Mesenchymal stem cell (in vitro differentiated cells and primary cell): ENCODE results near the gene SHANK2.

ENCODE experiments used
- DNase-seq: peaks from one replicate; pipeline ENCODE4 v3.0.0-alpha.2; 2013
- H2AFZ ChIP-seq: one replicate; pipeline ENCODE4 v1.6.1; 2013; ENCODE audit warnings: low read depth, mild to moderate bottlenecking, control low read depth, inconsistent platforms, low read length, moderate library complexity
- H2AK5ac ChIP-seq: 2 replicates; pipeline ENCODE4 v1.6.1; 2013; ENCODE audit warnings: low read length, moderate library complexity, mild to moderate bottlenecking, inconsistent platforms; ENCODE audit not compliant: severe bottlenecking
- H2BK120ac ChIP-seq: one replicate; pipeline ENCODE4 v1.6.1; 2013; ENCODE audit warnings: low read depth, mild to moderate bottlenecking, inconsistent platforms, low read length, moderate library complexity
- H2BK12ac ChIP-seq, 2 experiments: one replicate each; pipeline ENCODE4 v1.6.1; 2013; ENCODE audit warnings: inconsistent platforms in 2 of 2, low read length in 2 of 2, mild to moderate bottlenecking in 2 of 2, moderate library complexity in 2 of 2, control low read depth in 1 of 2
- H2BK15ac ChIP-seq: one replicate; pipeline ENCODE4 v1.6.1; 2013; ENCODE audit warnings: mild to moderate bottlenecking, low read depth, inconsistent platforms; ENCODE audit not compliant: poor library complexity, severe bottlenecking
- H2BK5ac ChIP-seq: 2 replicates; pipeline ENCODE4 v1.6.1; 2013; ENCODE audit warnings: low read depth, mild to moderate bottlenecking, low read length, control low read depth, inconsistent platforms; ENCODE audit not compliant: poor library complexity, severe bottlenecking
- H3K14ac ChIP-seq, 2 experiments: one replicate each; pipeline ENCODE4 v1.6.1; 2013; ENCODE audit warnings: inconsistent platforms in 2 of 2, low read length in 2 of 2, control low read depth in 1 of 2, mild to moderate bottlenecking in 1 of 2, moderate library complexity in 1 of 2
- H3K18ac ChIP-seq, 2 experiments: one replicate each; pipeline ENCODE4 v1.6.1; 2013; ENCODE audit warnings: inconsistent platforms in 2 of 2, low read length in 2 of 2, control low read depth in 1 of 2, low read depth in 1 of 2, mild to moderate bottlenecking in 1 of 2
- H3K23ac ChIP-seq, 2 experiments: one replicate each; pipeline ENCODE4 v1.6.1; 2013; ENCODE audit warnings: inconsistent platforms in 2 of 2, low read length in 2 of 2, mild to moderate bottlenecking in 2 of 2, moderate library complexity in 2 of 2, control low read depth in 1 of 2
- H3K27ac ChIP-seq: 2 replicates; pipeline ENCODE4 v1.5.1; 2013; ENCODE audit warnings: mild to moderate bottlenecking, moderate library complexity, low read length, control low read depth, inconsistent platforms; ENCODE audit not compliant: poor library complexity, severe bottlenecking
- H3K27me3 ChIP-seq, 2 experiments: 2 replicates each; pipeline versions ENCODE4 v1.6.1 to v1.7.0; 2013; ENCODE audit warnings: low read length in 2 of 2, mild to moderate bottlenecking in 2 of 2, moderate library complexity in 2 of 2, control low read depth in 1 of 2, inconsistent platforms in 1 of 2; ENCODE audit not compliant: control insufficient read depth in 1 of 2, insufficient read depth in 1 of 2
- H3K36me3 ChIP-seq, 2 experiments: 2 replicates each; pipeline versions ENCODE4 v1.6.1 to v1.7.0; 2013; ENCODE audit warnings: low read length in 2 of 2, control low read depth in 1 of 2, inconsistent platforms in 1 of 2, low read depth in 1 of 2, mild to moderate bottlenecking in 1 of 2; ENCODE audit not compliant: insufficient read depth in 2 of 2, control insufficient read depth in 1 of 2
- H3K4ac ChIP-seq, 2 experiments: one replicate each; pipeline ENCODE4 v1.6.1; 2013; ENCODE audit warnings: inconsistent platforms in 2 of 2, low read length in 2 of 2, mild to moderate bottlenecking in 2 of 2, moderate library complexity in 2 of 2, control low read depth in 1 of 2, low read depth in 1 of 2
- H3K4me1 ChIP-seq: 2 replicates; pipeline ENCODE4 v1.6.1; 2013; ENCODE audit warnings: low read depth, low read length, control low read depth; ENCODE audit not compliant: control insufficient read depth, insufficient read depth
- H3K4me2 ChIP-seq: 2 replicates; pipeline ENCODE4 v1.6.1; 2013; ENCODE audit warnings: low read length, mild to moderate bottlenecking, inconsistent platforms; ENCODE audit not compliant: poor library complexity, severe bottlenecking
- H3K4me3 ChIP-seq, 2 experiments: 2 replicates each; pipeline versions ENCODE4 v1.5.1 to v1.7.0; 2013; ENCODE audit warnings: low read length in 2 of 2, mild to moderate bottlenecking in 2 of 2, control low read depth in 1 of 2, low read depth in 1 of 2; ENCODE audit not compliant: insufficient read depth in 1 of 2
- H3K79me1 ChIP-seq: replicated peaks from 2 replicates; pipeline ENCODE4 v1.6.1; 2013; ENCODE audit warnings: mild to moderate bottlenecking, control low read depth, low read length, inconsistent platforms; ENCODE audit not compliant: poor library complexity, severe bottlenecking
- H3K9ac ChIP-seq: 2 replicates; pipeline ENCODE4 v1.7.0; 2013; ENCODE audit warnings: mild to moderate bottlenecking, low read length, moderate library complexity
- H3K9me3 ChIP-seq: 2 replicates; pipeline ENCODE4 v1.7.0; 2013; ENCODE audit warnings: mild to moderate bottlenecking, low read length; ENCODE audit not compliant: control insufficient read depth
- H4K8ac ChIP-seq: one replicate; pipeline ENCODE4 v1.6.1; 2013; ENCODE audit warnings: inconsistent platforms, mild to moderate bottlenecking, low read length, moderate library complexity
- H4K91ac ChIP-seq: one replicate; pipeline ENCODE4 v1.6.1; 2013; ENCODE audit warnings: mild to moderate bottlenecking, low read length, inconsistent platforms
- WGBS: methylation state at CpG from one replicate; pipeline ENCODE4 v1.1.7; 2013; ENCODE audit warnings: mixed read lengths; 5-methylcytosine and 5-hydroxymethylcytosine counted together

SHANK2 gene

GRCh38 chr11:71232364-71232763 is 20.0 kb downstream of the SHANK2 start:
- H3K9me3 ChIP-seq, result peaks cover 7% of the 10 kb centered on the region
- no peak overlapping the region for H3K9ac ChIP-seq

GRCh38 chr11:71228961-71229360 is 23.4 kb downstream of the SHANK2 start:
- H3K27me3 ChIP-seq, result no peaks in the 10 kb centered on the region
- peaks cover 2% of the 10 kb centered on the region for H3K79me1 ChIP-seq
- H4K8ac ChIP-seq, result no peak overlapping the region
- no peak overlapping the region for H3K9ac ChIP-seq
- no peak overlapping the region for H3K18ac ChIP-seq
- no peaks in the 10 kb centered on the region for H3K4me1 ChIP-seq
- no peak overlapping the region for H2BK5ac ChIP-seq
- peaks cover 22% of the 10 kb centered on the region for H3K9me3 ChIP-seq
- no peak overlapping the region for H3K4me3 ChIP-seq
- no peak overlapping the region for H2AK5ac ChIP-seq
- H3K23ac ChIP-seq, result no peak overlapping the region
- H3K36me3 ChIP-seq, result peaks cover 0 to 6% of the 10 kb centered on the region in 2 experiments
- H3K27ac ChIP-seq, result no peak overlapping the region
- H3K4ac ChIP-seq, result no peak overlapping the region
- H2BK15ac ChIP-seq, result no peak overlapping the region
- H2AFZ ChIP-seq, result no peak overlapping the region
- H3K14ac ChIP-seq, result no peak overlapping the region
- no peak overlapping the region for H3K4me2 ChIP-seq
- no peak for DNase-seq
- WGBS, result 61% methylated on average over 1 of the region's 1 CpG
- H2BK12ac ChIP-seq, result no peak overlapping the region
- no peak overlapping the region for H4K91ac ChIP-seq
- no peak overlapping the region for H2BK120ac ChIP-seq

More at GRCh38 chr11:71232364-71232763, 20.0 kb downstream of the SHANK2 start:
- Histone ChIP-seq H3K36me3 (peaks cover 0 to 3% of the 10 kb centered on the region in 2 experiments), H3K23ac (no peak overlapping the region), H4K91ac (no peak overlapping the region), H2BK120ac (no peak overlapping the region), H2AK5ac (no peak overlapping the region), H2AFZ (no peak overlapping the region), H2BK15ac (no peak overlapping the region), H3K18ac (no peak overlapping the region), H3K4me2 (no peak overlapping the region), H2BK12ac (no peak overlapping the region), H3K27ac (no peak overlapping the region), H3K14ac (no peak overlapping the region), H3K27me3 (no peaks in the 10 kb centered on the region), H4K8ac (no peak overlapping the region), H3K79me1 (peaks cover 8% of the 10 kb centered on the region), H2BK5ac (no peak overlapping the region), H3K4me1 (peaks cover 7% of the 10 kb centered on the region), H3K4me3 (no peak overlapping the region), H3K4ac (no peak overlapping the region)
- DNase-seq, result no peak
- WGBS, result 61% methylated on average over 2 of the region's 3 CpGs

GRCh38 chr11:71227058-71227659 is 25.2 kb downstream of the SHANK2 start:
- no peak overlapping the region for H3K4me2 ChIP-seq
- H2BK5ac ChIP-seq, result no peak overlapping the region
- no peak overlapping the region for H4K8ac ChIP-seq
- no peak overlapping the region for H3K9ac ChIP-seq
- no peak overlapping the region for H2AFZ ChIP-seq
- H2BK12ac ChIP-seq, result no peak overlapping the region
- DNase-seq, result no peak
- H2BK120ac ChIP-seq, result no peak overlapping the region
- H3K27ac ChIP-seq, result no peak overlapping the region
- H3K9me3 ChIP-seq, result peaks cover 22% of the 10 kb centered on the region
- H3K4me3 ChIP-seq, result no peak overlapping the region
- H3K18ac ChIP-seq, result no peak overlapping the region
- H3K23ac ChIP-seq, result no peak overlapping the region
- no peak overlapping the region for H3K14ac ChIP-seq
- H3K4me1 ChIP-seq, result no peaks in the 10 kb centered on the region
- peaks cover 0 to 22% of the 10 kb centered on the region in 2 experiments for H3K36me3 ChIP-seq
- H3K27me3 ChIP-seq, result no peaks in the 10 kb centered on the region
- peaks cover 2% of the 10 kb centered on the region for H3K79me1 ChIP-seq
- no peak overlapping the region for H2AK5ac ChIP-seq
- WGBS, result 63% methylated on average over 1 of the region's 1 CpG
- no peak overlapping the region for H3K4ac ChIP-seq
- H2BK15ac ChIP-seq, result no peak overlapping the region
- no peak overlapping the region for H4K91ac ChIP-seq

- Histone ChIP-seq H3K4me1 (no peaks in the 10 kb centered on the region), H2BK15ac (no peak overlapping the region), H3K27me3 (no peaks in the 10 kb centered on the region), H3K4me3 (no peak overlapping the region), H3K27ac (no peak overlapping the region), H2BK120ac (no peak overlapping the region), H3K36me3 (peaks cover 0 to 22% of the 10 kb centered on the region in 2 experiments), H3K9ac (no peak overlapping the region), H3K18ac (no peak overlapping the region), H2BK12ac (no peak overlapping the region), H2BK5ac (no peak overlapping the region), H3K23ac (no peak overlapping the region), H3K9me3 (peaks cover 22% of the 10 kb centered on the region), H3K4me2 (no peak overlapping the region), H2AK5ac (no peak overlapping the region), H3K4ac (no peak overlapping the region), H3K14ac (no peak overlapping the region), H4K91ac (no peak overlapping the region), H4K8ac (no peak overlapping the region), H2AFZ (no peak overlapping the region), H3K79me1 (peaks cover 2% of the 10 kb centered on the region)
- no peak for DNase-seq
- 91% methylated on average over 23 of the region's 23 CpGs for WGBS
These were observed 28.4 kb downstream of the SHANK2 start for GRCh38 chr11:71223671-71224660.
